ENCODE data around the gene RAP2B. TPM values are rescaled to one million over a fixed set of nuclear protein-coding genes. Genes with fewer than 3 reads are reported as not detected.
"Not testable (repeated sequence)": the region's sequence is repeated elsewhere in the genome, so short reads cannot be mapped to it uniquely, and the experiment has no call there.

Gene RAP2B
- polyA plus RNA-seq, 10 donors = 5.3 to 9.9 (median 6.8) TPM

DNA sequence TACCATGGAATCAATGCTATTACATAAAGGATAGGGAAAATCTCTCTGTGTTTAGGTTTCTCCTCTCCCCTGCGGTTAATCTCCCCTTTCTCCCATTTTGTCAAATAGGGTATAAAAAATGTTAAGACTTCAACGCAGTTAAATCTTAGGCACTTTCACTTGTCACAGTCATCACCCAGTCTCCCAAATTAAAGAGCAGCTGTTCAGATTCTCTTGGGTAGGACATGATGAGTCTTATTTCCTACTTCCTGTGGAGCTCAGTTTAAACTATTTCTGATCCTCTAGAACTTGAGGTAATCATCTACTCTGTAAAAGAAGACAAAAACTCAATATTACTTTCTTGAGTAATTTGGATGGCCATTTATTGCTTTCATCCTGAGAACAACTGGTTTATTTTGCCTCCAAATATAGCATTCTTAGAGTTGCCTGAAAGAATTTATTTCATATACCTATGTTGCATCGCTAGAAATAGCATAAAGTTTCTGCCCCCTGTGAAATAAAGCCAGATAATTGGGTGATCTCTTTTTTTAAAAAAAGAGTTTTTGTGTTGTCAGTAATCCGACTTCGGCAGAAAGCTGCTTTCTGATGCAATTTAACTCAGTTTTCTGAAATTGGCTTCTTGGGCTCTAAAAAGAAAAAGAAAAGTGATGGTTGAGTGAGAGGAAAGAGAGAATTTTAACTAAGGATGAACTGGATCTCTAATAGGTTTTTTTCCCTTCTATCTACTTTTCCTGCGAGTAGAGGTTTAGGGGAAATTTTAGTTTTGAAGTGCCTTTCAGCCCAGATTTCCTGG, 20.7 kb downstream of the RAP2B start:
- no peak for DNase-seq

DNA sequence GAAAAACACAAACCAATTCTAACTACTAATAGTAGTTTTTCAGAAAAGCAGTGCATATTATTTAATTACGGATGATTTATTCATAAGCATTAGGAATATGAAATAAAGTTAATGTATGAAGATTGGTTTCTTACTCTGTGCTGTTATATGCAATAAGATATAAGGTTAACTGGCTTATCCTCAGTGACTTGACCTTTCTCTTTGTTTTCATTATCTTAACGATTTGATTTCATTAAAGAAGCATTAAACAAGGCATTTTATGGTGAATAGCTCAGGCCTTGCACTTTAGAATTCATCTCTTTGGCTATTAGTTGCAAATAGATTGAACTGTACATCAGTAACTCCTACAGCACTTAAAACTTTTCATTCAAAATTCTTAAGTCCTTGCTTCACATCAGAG, 28.9 kb downstream of the RAP2B start:
- no peak for DNase-seq

DNA sequence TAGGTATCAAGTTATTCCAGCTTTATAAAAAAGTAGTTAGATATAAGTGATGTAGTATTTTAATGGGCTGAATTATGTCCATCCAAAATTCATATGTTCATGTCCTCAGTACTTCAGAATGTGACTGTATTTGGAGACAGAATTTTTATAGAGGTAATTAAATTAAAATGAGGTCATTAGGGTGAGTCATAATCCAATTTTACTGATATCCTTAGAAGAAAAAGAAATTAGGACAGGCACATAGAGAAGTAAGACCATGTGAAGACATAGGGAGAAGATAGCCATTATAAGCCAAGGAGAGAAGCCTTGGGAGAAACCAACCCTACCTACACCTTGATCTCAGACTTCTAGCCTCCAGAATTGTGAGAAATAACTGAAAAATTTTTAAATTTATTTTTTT, 30.3 kb downstream of the RAP2B start:
- no peak for DNase-seq

DNA sequence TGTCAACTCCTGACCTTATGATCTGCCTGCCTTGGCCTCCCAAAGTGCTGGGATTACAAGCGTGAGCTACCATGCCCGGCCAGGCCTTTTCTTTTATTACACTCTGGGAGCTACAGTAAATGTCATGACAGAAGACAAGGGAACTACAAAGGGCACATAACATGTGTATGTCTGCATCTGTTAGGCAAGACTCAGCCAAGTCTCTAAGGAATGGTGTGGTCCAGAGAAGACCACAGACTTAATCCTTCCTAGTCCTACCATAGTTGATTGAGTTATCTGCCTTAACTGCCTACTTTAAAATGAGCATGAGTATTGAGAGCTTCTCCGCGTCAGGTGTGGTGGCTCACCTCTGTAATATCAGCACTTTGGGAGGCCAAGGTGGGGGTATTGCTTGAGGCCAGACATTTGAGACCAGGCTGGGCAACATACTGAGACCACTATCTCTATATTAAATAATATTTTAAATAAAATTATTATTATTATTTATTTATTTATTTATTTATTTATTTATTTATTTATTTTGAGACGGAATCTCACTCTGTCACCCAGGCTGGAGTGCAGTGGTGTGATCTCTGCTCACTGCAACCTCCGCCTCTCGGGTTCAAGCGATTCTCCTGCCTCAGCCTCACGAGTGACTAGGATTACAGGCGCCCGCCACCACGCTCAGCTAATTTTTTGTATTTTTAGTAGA, 31.9 kb downstream of the RAP2B start:
- not testable (repeated sequence) for DNase-seq

- no peak for DNase-seq
Measured at GRCh38 chr3:153195349-153195879, 33.4 kb downstream of the RAP2B start.

- DNase-seq = peak in 1 of 3 donors; percentile 38
Measured at GRCh38 chr3:153209596-153209995, 47.6 kb downstream of the RAP2B start.

- DNase-seq = no peak
Measured at GRCh38 chr3:153210146-153210545, 48.1 kb downstream of the RAP2B start.

DNA sequence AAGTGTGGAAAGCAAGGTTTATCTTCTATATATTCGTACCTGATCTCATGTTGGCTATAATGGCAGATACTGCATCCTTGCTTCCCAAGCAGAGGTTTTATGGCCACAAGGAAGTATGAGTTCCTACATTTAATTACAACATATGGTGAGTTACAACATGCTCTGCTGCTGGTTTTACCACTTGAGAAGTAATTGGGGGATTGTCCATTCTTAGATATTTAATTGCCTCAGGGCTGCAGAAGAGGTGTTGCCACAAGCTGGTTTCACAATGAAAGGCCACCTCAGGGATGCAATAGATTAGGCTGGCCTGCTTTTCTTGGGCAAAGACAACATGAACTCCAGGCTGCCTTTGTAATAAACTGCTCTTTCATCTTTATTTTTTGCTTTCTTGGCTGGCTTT, 48.6 kb downstream of the RAP2B start:
- no peak for DNase-seq

- DNase-seq = no peak
Measured at GRCh38 chr3:153215497-153215896, 53.5 kb downstream of the RAP2B start.

- DNase-seq = peak; percentile 43 to 78 (median 62)
Measured at GRCh38 chr3:153215966-153216365, 53.9 kb downstream of the RAP2B start.

DNA sequence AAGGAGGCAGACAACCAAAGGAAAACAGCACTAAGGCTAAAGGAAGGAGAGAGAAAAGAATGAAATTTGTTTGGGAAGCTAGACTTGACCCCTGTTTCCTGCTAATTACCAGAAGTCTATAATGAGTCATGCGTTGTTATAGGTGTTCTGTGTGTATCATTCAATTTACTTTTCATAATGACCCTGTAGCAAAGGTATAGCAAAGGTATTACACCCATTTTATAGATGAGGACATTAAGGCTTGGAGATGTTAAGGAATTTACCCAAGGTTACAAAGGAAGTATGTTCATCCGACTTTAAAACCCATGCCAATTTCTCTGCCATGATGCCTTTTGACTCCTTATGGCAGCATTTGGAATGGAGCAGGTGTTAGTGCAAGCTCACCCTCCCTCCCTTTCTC, 54.9 kb downstream of the RAP2B start:
- no peak for DNase-seq

GRCh38 chr3:153219146-153219545, 57.1 kb downstream of the RAP2B start:
- no peak for DNase-seq

Measured in muscle of back (tissue), 11 donors.